D721Med (cell line): Measurements from ENCODE around the gene NCK2.

Experiments used
- DNase-seq: peaks from one replicate; pipeline ENCODE4 v3.0.0; 2011; ENCODE audit warnings: low spot score; ENCODE audit not compliant: insufficient read length
- FAIRE-seq: peaks from 2 replicates; lab custom pipeline; 2011; peaks lifted over from hg19 to GRCh38; lab: Jason Lieb, UNC
- CTCF ChIP-seq: IDR thresholded peaks from 2 replicates; pipeline ENCODE4 v1.5.1; 2012; ENCODE audit warnings: mild to moderate bottlenecking, control low read depth; ENCODE audit not compliant: insufficient read depth; ENCODE audit errors: missing control alignments

Gene NCK2

GRCh38 chr2:105864262-105864661, 119.5 kb downstream of the NCK2 start:
- DNase-seq (no peak), FAIRE-seq (no peak)
- no peak for TF ChIP-seq CTCF

DNA sequence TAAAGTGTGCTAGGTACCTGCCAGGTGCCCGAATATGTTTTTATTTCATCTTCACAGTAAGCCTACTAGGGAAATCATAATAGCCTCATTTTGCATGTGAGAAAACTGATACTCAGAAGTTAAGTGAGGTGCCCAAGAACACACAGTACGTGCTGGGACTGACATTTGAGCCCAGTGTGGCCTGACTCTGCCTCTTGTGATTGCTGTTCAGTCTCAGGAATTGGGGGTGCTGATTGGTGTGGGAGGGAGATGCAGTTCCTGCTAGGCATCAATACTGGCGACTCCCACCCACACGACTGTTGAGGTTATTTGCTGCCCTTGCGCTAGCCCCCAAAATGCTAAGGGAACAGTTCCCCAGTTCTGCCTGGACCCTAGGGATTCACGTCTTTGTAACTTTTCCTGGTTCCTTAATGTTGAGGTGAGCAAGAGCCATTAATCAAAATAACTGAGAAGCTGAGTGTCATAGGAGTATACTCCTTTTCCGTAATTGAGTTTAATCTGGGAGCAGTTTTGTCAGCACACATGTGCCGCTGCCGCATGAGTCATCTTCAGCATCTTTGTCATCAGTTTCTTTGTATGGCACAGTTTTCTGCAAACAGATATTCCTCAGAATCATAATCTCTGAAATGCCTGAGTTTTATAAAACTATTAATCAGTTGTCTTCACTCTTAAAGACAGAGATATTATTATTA, 120.7 kb downstream of the NCK2 start:
- no peak for TF ChIP-seq CTCF
- FAIRE-seq (no peak), DNase-seq (no peak)

DNA sequence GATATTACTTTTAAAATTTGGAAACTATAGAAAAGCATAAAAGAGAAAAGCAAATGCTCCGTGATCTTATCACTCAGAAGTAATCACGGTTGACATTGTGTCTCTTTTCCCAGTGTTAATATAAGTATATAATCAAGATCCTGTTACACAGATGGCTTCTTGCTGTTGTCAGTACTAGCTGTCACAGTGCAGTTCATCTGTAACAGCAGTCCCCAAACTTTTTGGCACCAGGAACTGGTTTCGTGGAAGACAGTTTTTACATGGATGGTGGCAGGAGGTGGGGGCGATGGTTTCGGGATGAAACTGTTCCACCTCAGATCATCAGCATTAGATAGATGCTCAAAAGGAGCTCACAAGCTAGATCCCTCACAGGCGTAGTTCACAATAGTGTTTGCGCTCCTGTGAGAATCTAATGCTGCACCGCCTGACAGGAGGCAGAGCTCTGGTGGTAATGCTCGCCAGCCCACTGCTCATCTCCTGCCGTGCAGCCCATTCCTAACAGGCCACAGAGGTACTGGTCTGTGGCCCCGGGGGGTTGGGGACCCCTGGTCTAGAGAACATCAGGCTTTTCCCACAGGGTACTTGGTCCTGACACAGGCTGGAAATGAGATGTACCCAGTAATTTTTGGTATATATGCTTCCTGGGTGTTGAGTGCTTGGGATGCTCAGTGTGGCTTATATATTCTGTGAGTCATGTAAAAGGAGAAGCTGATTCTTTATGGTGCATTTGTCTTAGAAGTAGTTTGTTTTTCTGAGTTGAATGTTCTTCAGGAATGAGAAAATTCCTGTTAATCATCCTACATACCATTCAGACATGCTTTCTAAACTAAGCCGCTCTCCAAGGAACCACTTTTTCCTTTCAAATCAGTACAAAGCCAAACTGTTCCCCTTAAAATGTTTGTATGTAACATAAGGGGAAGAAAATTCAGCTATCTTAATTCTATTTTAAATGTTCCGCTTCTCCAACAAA, 121.8 kb downstream of the NCK2 start:
- no peak for FAIRE-seq
- TF ChIP-seq CTCF, result no peak
- no peak for DNase-seq

DNA sequence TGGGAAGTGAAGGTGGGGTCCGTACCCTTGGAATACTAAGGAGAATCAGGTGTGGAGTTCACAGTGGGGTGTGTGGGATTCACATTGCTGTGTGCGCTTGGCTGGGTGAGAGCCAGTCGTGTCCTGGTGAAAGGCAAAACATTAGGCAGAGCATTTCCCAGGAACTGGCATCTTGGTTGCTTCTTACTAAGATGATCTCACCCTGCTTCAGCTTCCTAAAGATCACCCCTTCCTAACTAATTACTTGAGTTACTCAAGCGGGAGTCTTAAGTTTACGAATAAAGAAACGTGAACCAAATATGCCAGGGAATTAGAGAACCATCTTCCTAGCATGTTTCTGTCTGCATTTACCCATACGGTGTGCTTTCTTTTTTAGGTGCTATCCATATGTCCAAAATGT, 122.9 kb downstream of the NCK2 start:
- DNase-seq (no peak), FAIRE-seq (no peak)
- no peak for TF ChIP-seq CTCF

- no peak for TF ChIP-seq CTCF
- DNase-seq (no peak), FAIRE-seq (no peak)
Measured at GRCh38 chr2:105868060-105868459, 123.3 kb downstream of the NCK2 start.

GRCh38 chr2:105869341-105869740, 124.6 kb downstream of the NCK2 start:
- no peak for DNase-seq
- FAIRE-seq, result no peak
- TF ChIP-seq CTCF, result no peak
